OCI-LY1 (cell line): ENCODE results near the gene MCFD2.

ENCODE experiments used
- H2AFZ ChIP-seq: fragments of 200-600 bp; sonication (generic), shearing (Covaris generic); 2 replicates; pipeline ENCODE4 v1.6.0; 2014; ENCODE audit warnings: antibody characterized with exemption, mild to moderate bottlenecking, low read length
- H3F3A ChIP-seq: fragments of 200-600 bp; sonication (generic), shearing (Covaris generic); 2 replicates; pipeline ENCODE4 v1.6.0; 2014; ENCODE audit warnings: mild to moderate bottlenecking, antibody characterized with exemption, low read length, moderate library complexity; ENCODE audit not compliant: insufficient read depth
- H3K27ac ChIP-seq: fragments of 200-600 bp; sonication (generic); 2 replicates; pipeline ENCODE4 v1.5.1; 2014; ENCODE audit warnings: low read length, mixed run types, mild to moderate bottlenecking, low read depth; ENCODE audit not compliant: poor library complexity, severe bottlenecking
- H3K27me3 ChIP-seq: fragments of 200-600 bp; sonication (generic); 2 replicates; pipeline ENCODE4 v1.6.0; 2014; ENCODE audit warnings: antibody characterized with exemption, mild to moderate bottlenecking, low read length, moderate library complexity; ENCODE audit not compliant: insufficient read depth
- H3K36me3 ChIP-seq: fragments of 200-600 bp; sonication (generic); 2 replicates; pipeline ENCODE4 v1.6.1; 2014; ENCODE audit warnings: mild to moderate bottlenecking, antibody characterized with exemption, low read length, moderate library complexity, mixed read lengths; ENCODE audit not compliant: insufficient read depth
- H3K4me1 ChIP-seq: fragments of 200-600 bp; sonication (generic); 2 replicates; pipeline ENCODE4 v1.5.1; 2014; ENCODE audit warnings: mild to moderate bottlenecking, low read length, moderate library complexity; ENCODE audit not compliant: insufficient read depth, severe bottlenecking
- H3K4me2 ChIP-seq: fragments of 200-600 bp; sonication (generic), shearing (Covaris generic); 2 replicates; pipeline ENCODE4 v1.6.1; 2014; ENCODE audit warnings: low read length
- H3K4me3 ChIP-seq: fragments of 200-600 bp; sonication (generic); 2 replicates; pipeline ENCODE4 v1.5.1; 2014; ENCODE audit warnings: low read length, low read depth, mild to moderate bottlenecking, mixed read lengths; ENCODE audit not compliant: poor library complexity, severe bottlenecking
- H3K79me2 ChIP-seq: fragments of 200-600 bp; shearing (Covaris generic); 2 replicates; pipeline ENCODE4 v1.6.1; 2016; ENCODE audit warnings: mixed run types, low read length, mixed read lengths; ENCODE audit not compliant: insufficient read depth
- H3K9ac ChIP-seq: fragments of 200-600 bp; sonication (generic), shearing (Covaris generic); 2 replicates; pipeline ENCODE4 v1.6.1; 2014; ENCODE audit warnings: mild to moderate bottlenecking, low read length, mixed read lengths
- H3K9me2 ChIP-seq: fragments of 200-600 bp; sonication (generic), shearing (Covaris generic); 2 replicates; pipeline ENCODE4 v1.6.1; 2014; ENCODE audit warnings: low read depth, mild to moderate bottlenecking, low read length, mixed read lengths
- H3K9me3 ChIP-seq: fragments of 200-600 bp; shearing (Covaris generic); 2 replicates; pipeline ENCODE4 v1.6.1; 2014; ENCODE audit warnings: low read length, mixed read lengths
- H4K20me1 ChIP-seq: fragments of 200-600 bp; sonication (generic), shearing (Covaris generic); 2 replicates; pipeline ENCODE4 v1.6.0; 2016; ENCODE audit warnings: mild to moderate bottlenecking, low read length; ENCODE audit not compliant: insufficient read depth
- EZH2 ChIP-seq: fragments of 200-600 bp; sonication (generic), shearing (Covaris generic); IDR thresholded peaks from 2 replicates; pipeline ENCODE4 v1.8.0; 2017; ENCODE audit warnings: borderline replicate concordance, mixed run types, mild to moderate bottlenecking, antibody characterized with exemption, low read length, moderate library complexity, mixed read lengths
- TF ChIP-seq, protein P1 (sequence below): fragments of 200-600 bp; sonication (generic), shearing (Covaris generic); IDR thresholded peaks from 2 replicates; pipeline ENCODE4 v1.5.1; 2017; ENCODE audit warnings: mild to moderate bottlenecking, antibody characterized with exemption, low read length, moderate library complexity, mixed read lengths

Gene MCFD2

DNA sequence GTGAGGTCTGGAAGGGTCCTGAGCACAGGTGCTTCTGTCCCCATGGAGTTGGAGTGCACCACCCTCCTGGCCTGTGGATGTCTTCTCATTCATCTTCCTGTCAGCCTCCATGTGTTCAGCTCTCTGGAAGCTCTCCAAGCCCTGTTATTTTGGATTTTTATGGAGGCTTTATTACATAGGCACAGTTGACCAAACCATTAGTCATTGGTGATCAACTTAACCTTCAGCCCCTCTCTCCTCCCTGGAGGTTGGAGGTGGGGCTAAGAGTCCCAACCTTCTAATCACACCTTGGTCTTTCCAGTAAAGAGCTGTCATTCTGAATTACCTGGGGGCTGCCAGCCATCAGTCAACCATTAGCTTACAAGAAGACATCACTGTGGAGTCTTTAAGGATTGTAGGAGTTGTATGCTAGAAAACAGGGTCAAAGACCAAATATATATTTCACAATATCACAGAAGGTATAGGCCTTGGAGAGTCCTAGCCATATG lies 7.5 kb upstream of the MCFD2 start:
- Histone ChIP-seq H3K4me2 (no peak overlapping the region), H3K79me2 (peaks cover 17% of the 10 kb centered on the region; the same call in 1 of the 2 replicates), H3K9ac (no peak overlapping the region), H3K4me1 (peaks cover 49% of the 10 kb centered on the region), H3K27ac (peak overlapping the region; percentile 68), H3K4me3 (no peak overlapping the region), H3K36me3 (peaks cover 14% of the 10 kb centered on the region), H3K9me3 (peaks cover 9% of the 10 kb centered on the region), H3K27me3 (no peaks in the 10 kb centered on the region), H2AFZ (no peak overlapping the region), H3F3A (no peaks in the 10 kb centered on the region), H4K20me1 (no peaks in the 10 kb centered on the region), H3K9me2 (no peaks in the 10 kb centered on the region)
- TF ChIP-seq, protein P1, sequence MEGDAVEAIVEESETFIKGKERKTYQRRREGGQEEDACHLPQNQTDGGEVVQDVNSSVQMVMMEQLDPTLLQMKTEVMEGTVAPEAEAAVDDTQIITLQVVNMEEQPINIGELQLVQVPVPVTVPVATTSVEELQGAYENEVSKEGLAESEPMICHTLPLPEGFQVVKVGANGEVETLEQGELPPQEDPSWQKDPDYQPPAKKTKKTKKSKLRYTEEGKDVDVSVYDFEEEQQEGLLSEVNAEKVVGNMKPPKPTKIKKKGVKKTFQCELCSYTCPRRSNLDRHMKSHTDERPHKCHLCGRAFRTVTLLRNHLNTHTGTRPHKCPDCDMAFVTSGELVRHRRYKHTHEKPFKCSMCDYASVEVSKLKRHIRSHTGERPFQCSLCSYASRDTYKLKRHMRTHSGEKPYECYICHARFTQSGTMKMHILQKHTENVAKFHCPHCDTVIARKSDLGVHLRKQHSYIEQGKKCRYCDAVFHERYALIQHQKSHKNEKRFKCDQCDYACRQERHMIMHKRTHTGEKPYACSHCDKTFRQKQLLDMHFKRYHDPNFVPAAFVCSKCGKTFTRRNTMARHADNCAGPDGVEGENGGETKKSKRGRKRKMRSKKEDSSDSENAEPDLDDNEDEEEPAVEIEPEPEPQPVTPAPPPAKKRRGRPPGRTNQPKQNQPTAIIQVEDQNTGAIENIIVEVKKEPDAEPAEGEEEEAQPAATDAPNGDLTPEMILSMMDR = no peak
- no peak for TF ChIP-seq EZH2

DNA sequence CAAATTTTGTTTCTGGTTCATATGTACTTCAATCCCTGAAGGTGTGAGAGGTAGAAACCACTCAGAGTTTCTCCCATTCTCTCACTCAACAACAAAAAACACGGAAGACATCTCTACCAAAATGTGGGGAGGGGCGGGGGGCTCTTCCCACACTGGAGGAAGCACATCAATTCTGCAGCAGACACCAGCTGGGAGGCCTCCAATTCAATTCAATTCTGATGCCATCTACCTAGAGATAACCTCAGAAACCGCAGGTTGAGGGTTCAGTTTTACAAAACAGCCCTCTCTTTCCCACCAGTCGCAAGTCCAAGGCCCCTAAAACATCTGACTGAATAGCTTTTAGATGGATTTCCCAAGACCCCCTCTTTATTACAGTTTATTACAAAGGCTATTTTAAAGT lies 7.0 kb upstream of the MCFD2 start:
- Histone ChIP-seq H3K79me2 (peaks cover 17% of the 10 kb centered on the region; the same call in 1 of the 2 replicates), H3K4me2 (peak overlapping the region; percentile 54; the same call in 1 of the 2 replicates), H3K27me3 (no peaks in the 10 kb centered on the region), H3K4me3 (no peak overlapping the region), H3K9me3 (peaks cover 7% of the 10 kb centered on the region), H3K27ac (peak overlapping the region; percentile 68), H4K20me1 (no peaks in the 10 kb centered on the region), H2AFZ (no peak overlapping the region), H3K9ac (no peak overlapping the region; the same call in 1 of the 2 replicates), H3K36me3 (peaks cover 14% of the 10 kb centered on the region), H3F3A (no peaks in the 10 kb centered on the region), H3K4me1 (peaks cover 54% of the 10 kb centered on the region), H3K9me2 (no peaks in the 10 kb centered on the region)
- TF ChIP-seq, protein P1 = no peak
- no peak for TF ChIP-seq EZH2

DNA sequence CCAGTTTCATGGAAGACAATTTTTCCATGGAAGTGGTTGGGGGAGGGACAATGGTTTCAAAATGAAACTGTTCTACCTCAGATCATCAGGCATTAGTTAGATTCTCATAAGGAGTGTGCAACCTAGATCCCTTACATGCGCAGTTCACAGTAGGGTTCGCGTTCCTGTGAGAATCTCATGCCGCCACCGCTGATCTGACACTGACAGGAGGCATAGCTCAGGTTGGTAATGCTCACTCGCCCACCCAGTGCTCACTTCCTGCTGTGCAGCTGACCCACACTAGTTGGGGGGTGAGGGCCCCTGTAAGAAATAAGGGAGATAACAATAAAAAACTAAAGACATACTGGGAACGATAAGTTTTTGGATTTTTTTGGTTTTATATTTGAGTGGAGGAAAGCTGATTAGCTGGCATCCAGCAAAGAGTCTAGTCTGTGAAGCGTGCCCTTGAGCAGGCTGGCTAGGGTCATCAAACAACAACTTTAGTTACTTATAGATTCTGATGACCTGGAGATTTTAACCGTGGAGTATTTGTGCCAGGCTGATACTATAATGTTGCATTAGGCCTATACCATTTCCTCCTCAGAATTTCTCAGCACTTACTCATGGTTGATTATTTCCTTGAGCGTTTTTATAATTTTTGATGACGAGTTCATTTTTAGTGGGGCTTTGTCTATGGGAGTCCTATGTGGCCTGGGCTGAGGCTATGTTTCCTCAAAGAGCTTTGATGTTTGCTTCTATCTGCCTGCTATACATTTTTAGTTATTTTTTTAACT lies 6.3 kb upstream of the MCFD2 start:
- Histone ChIP-seq H3K4me2 (peak overlapping the region; percentile 54), H3K4me1 (peaks cover 61% of the 10 kb centered on the region)

More for the DNA sequence above, 6.3 kb upstream of the MCFD2 start:
- no peaks in the 10 kb centered on the region for H3K9me2 ChIP-seq
- no peaks in the 10 kb centered on the region for H4K20me1 ChIP-seq
- H3K79me2 ChIP-seq = peaks cover 20% of the 10 kb centered on the region
- H3K4me3 ChIP-seq = peak overlapping the region; percentile 27
- peak overlapping the region; percentile 44; the same call in 1 of the 2 replicates for H3K9ac ChIP-seq
- no peaks in the 10 kb centered on the region for H3K27me3 ChIP-seq
- H3K9me3 ChIP-seq = peaks cover 5% of the 10 kb centered on the region
- H2AFZ ChIP-seq = no peak overlapping the region
- TF ChIP-seq EZH2 = no peak
- TF ChIP-seq, protein P1 = no peak
- no peaks in the 10 kb centered on the region; the same call in 1 of the 2 replicates for H3F3A ChIP-seq
- H3K36me3 ChIP-seq = peaks cover 11% of the 10 kb centered on the region
- H3K27ac ChIP-seq = peak overlapping the region; percentile 68
